Liver (tissue), 9 donors: ENCODE results near the gene TBC1D16. TPM values are rescaled to one million over a fixed set of nuclear protein-coding genes. Genes with fewer than 3 reads are reported as not detected.

Experiments
- DNase-seq: peaks from one replicate; pipeline ENCODE4 v3.0.0-alpha.2; 2017; ENCODE audit warnings: low spot score
- H3K27ac ChIP-seq, 2 donors: one replicate each; pipeline ENCODE4 v1.7.0; 2013; ENCODE audit warnings: inconsistent platforms in 2 of 2, low read length in 2 of 2, control low read depth in 1 of 2, low read depth in 1 of 2, mild to moderate bottlenecking in 1 of 2
- H3K27me3 ChIP-seq, 4 donors: one replicate each; pipeline versions ENCODE4 v1.6.1 to v1.7.0; 2013; ENCODE audit warnings: low read length in 3 of 4, inconsistent platforms in 1 of 4, mild to moderate bottlenecking in 1 of 4, moderate library complexity in 1 of 4; ENCODE audit not compliant: control insufficient read depth in 4 of 4, insufficient read depth in 4 of 4
- H3K36me3 ChIP-seq, 4 donors: one replicate each; pipeline versions ENCODE4 v1.6.1 to v1.7.0; 2013; ENCODE audit warnings: low read length in 3 of 4, mild to moderate bottlenecking in 3 of 4, low read depth in 1 of 4, moderate library complexity in 1 of 4; ENCODE audit not compliant: control insufficient read depth in 4 of 4, insufficient read depth in 3 of 4
- H3K4me1 ChIP-seq, 4 donors: one replicate each; pipeline versions ENCODE4 v1.6.1 to v1.7.0; 2013; ENCODE audit warnings: low read length in 3 of 4, mild to moderate bottlenecking in 3 of 4, moderate library complexity in 1 of 4; ENCODE audit not compliant: control insufficient read depth in 4 of 4, insufficient read depth in 4 of 4
- H3K4me3 ChIP-seq, 3 donors: one replicate each; pipeline versions ENCODE4 v1.6.1 to v1.7.0; 2013; ENCODE audit warnings: low read length in 3 of 3, control low read depth in 1 of 3, low read depth in 1 of 3, mild to moderate bottlenecking in 1 of 3
- H3K9ac ChIP-seq, 2 donors: one replicate each; pipeline ENCODE4 v1.7.0; 2013; ENCODE audit warnings: low read length in 2 of 2, mild to moderate bottlenecking in 2 of 2, moderate library complexity in 2 of 2, control low read depth in 1 of 2, low read depth in 1 of 2
- H3K9me3 ChIP-seq, 4 donors: one replicate each; pipeline versions ENCODE4 v1.6.1 to v1.7.0; 2013; ENCODE audit warnings: low read length in 3 of 4; ENCODE audit not compliant: control insufficient read depth in 4 of 4
- FOXA2 ChIP-seq: IDR thresholded peaks from 2 replicates; pipeline ENCODE4 v1.6.1; 2016; ENCODE audit warnings: antibody characterized with exemption
- GABPA ChIP-seq, 2 donors: IDR thresholded peaks in 1 of 2; conservative IDR thresholded peaks in 1 of 2; 2 replicates each; pipeline ENCODE4 v1.6.1; 2016; ENCODE audit warnings: antibody characterized with exemption in 2 of 2, mild to moderate bottlenecking in 1 of 2, moderate library complexity in 1 of 2
- HNF4A ChIP-seq, 2 donors: conservative IDR thresholded peaks; 2 replicates each; pipeline ENCODE4 v1.6.1; 2016; ENCODE audit warnings: antibody characterized with exemption in 2 of 2, mild to moderate bottlenecking in 2 of 2
- JUND ChIP-seq, 2 donors: IDR thresholded peaks; 2 replicates each; pipeline ENCODE4 v1.6.1; 2016; ENCODE audit warnings: antibody characterized with exemption in 2 of 2
- NR2F2 ChIP-seq: IDR thresholded peaks from 2 replicates; pipeline ENCODE4 v1.6.1; 2016; ENCODE audit warnings: antibody characterized with exemption
- RXRA ChIP-seq, 2 donors: IDR thresholded peaks; 2 replicates each; pipeline ENCODE4 v1.6.1; 2017 to 2018; ENCODE audit warnings: antibody characterized with exemption in 2 of 2, mild to moderate bottlenecking in 1 of 2
- SP1 ChIP-seq: IDR thresholded peaks from 2 replicates; pipeline ENCODE4 v1.6.1; 2018; ENCODE audit warnings: antibody characterized with exemption, mild to moderate bottlenecking
- YY1 ChIP-seq: IDR thresholded peaks from 2 replicates; pipeline ENCODE4 v1.6.1; 2016; ENCODE audit warnings: antibody characterized with exemption, mild to moderate bottlenecking
- WGBS: extraction: QIAGEN DNeasy Blood & Tissue Kit; methylation state at CpG from one replicate; pipeline ENCODE4 v1.1.7; 2013; 5-methylcytosine and 5-hydroxymethylcytosine counted together
- polyA plus RNA-seq, 2 donors: library from polyadenylated mRNA; stranded (reverse) in 1 of 2; unstranded in 1 of 2; fragments of 200-250 nt in 1 of 2; fragments of >200 nt in 1 of 2; fragmentation: Nextera tagmentation in 1 of 2; extraction: Ambion mirVana in 1 of 2; gene quantifications; one replicate each; pipeline versions ENCODE4 v1.2.1 to v1.2.3, GENCODE V29; 2013 to 2015
- total RNA-seq, 2 donors: library from RNA; depleted of rRNA; stranded (reverse); fragments of >200 nt; gene quantifications; one replicate each; pipeline ENCODE4 v1.2.3, GENCODE V29; 2014
- TF ChIP-seq, protein P1 (sequence below): IDR thresholded peaks from 2 replicates; pipeline ENCODE4 v1.6.1; 2016; ENCODE audit warnings: antibody characterized with exemption
- TF ChIP-seq, protein P2 (sequence below): IDR thresholded peaks from 2 replicates; pipeline ENCODE4 v1.6.1; 2016; ENCODE audit warnings: antibody characterized with exemption, mild to moderate bottlenecking
- TF ChIP-seq, protein P3 (sequence below): IDR thresholded peaks from 2 replicates; pipeline ENCODE4 v1.6.1; 2016; ENCODE audit warnings: antibody characterized with exemption
- TF ChIP-seq, protein P4 (sequence below): fragments of 150-350 bp; IDR thresholded peaks from 2 replicates; pipeline ENCODE4 v1.5.1; 2017; ENCODE audit warnings: improper control_type of control experiment, low read depth, low read length; ENCODE audit not compliant: missing input control
- donor health status: healthy.
- donor health status: healthy.
- donor health status: healthy.
- donor health status: healthy.
- donor health status: healthy.

TBC1D16 gene
- total and polyA plus RNA-seq, 4 donors = 3.4 to 29.5 (median 4.7) TPM

DNA sequence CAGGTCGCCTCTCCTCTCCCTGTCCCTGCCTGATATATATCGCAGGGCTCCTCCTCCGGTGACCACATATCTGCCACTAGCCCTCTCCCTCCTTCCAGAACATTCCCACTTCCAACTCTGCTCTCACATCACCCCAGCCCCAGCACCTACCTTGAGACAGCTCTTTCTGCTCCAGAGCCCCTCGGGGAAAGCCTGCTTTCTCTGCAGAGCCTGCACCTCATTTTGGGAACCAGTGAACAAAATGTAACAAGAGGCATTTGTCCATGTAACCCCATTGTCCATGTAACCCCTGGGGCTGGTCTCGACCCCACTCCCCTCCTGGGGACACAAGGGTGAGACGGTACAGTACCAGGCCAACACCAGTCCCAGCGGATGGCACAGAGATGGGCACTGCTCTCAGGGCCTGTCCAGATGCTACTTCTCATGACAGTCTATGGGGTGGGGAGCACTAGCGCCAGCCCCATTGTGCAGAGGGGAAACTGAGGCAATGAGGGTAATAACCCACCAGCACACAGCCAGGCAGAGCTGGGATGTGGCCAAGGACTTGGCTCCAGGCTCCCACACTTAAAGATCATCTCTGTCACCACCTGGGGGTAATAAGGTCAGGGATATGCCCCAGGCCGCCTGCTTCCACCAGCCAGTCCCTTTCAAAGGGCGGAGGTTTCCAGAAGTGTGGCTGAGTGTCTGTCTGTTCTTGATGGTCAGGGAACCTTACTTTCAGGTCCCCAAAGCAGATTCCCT lies 42.9 kb downstream of the TBC1D16 start:
- Histone ChIP-seq H3K4me1 (peaks cover 32 to 60% (median 51%) of the 10 kb centered on the region in 4 donors), H3K27ac (peak overlapping the region; percentile 14 to 55), H3K9ac (peak overlapping the region in 1 of 2 donors; percentile 71), H3K36me3 (no peaks in the 10 kb centered on the region), H3K4me3 (peak overlapping the region in 1 of 3 donors; percentile 37), H3K27me3 (no peaks in the 10 kb centered on the region), H3K9me3 (no peaks in the 10 kb centered on the region)
- DNase-seq = no peak
- TF ChIP-seq, protein P1, sequence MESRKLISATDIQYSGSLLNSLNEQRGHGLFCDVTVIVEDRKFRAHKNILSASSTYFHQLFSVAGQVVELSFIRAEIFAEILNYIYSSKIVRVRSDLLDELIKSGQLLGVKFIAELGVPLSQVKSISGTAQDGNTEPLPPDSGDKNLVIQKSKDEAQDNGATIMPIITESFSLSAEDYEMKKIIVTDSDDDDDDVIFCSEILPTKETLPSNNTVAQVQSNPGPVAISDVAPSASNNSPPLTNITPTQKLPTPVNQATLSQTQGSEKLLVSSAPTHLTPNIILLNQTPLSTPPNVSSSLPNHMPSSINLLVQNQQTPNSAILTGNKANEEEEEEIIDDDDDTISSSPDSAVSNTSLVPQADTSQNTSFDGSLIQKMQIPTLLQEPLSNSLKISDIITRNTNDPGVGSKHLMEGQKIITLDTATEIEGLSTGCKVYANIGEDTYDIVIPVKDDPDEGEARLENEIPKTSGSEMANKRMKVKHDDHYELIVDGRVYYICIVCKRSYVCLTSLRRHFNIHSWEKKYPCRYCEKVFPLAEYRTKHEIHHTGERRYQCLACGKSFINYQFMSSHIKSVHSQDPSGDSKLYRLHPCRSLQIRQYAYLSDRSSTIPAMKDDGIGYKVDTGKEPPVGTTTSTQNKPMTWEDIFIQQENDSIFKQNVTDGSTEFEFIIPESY = no peak
- TF ChIP-seq SP1 (no peak), JUND (IDR thresholded peaks at IDR 0.05) (no peak), NR2F2 (no peak), YY1 (no peak), FOXA2 (no peak), GABPA (IDR thresholded peaks at IDR 0.05 in 1 of 2, conservative IDR thresholded peaks at IDR 0.05 in 1 of 2) (no peak)
- TF ChIP-seq, protein P2, sequence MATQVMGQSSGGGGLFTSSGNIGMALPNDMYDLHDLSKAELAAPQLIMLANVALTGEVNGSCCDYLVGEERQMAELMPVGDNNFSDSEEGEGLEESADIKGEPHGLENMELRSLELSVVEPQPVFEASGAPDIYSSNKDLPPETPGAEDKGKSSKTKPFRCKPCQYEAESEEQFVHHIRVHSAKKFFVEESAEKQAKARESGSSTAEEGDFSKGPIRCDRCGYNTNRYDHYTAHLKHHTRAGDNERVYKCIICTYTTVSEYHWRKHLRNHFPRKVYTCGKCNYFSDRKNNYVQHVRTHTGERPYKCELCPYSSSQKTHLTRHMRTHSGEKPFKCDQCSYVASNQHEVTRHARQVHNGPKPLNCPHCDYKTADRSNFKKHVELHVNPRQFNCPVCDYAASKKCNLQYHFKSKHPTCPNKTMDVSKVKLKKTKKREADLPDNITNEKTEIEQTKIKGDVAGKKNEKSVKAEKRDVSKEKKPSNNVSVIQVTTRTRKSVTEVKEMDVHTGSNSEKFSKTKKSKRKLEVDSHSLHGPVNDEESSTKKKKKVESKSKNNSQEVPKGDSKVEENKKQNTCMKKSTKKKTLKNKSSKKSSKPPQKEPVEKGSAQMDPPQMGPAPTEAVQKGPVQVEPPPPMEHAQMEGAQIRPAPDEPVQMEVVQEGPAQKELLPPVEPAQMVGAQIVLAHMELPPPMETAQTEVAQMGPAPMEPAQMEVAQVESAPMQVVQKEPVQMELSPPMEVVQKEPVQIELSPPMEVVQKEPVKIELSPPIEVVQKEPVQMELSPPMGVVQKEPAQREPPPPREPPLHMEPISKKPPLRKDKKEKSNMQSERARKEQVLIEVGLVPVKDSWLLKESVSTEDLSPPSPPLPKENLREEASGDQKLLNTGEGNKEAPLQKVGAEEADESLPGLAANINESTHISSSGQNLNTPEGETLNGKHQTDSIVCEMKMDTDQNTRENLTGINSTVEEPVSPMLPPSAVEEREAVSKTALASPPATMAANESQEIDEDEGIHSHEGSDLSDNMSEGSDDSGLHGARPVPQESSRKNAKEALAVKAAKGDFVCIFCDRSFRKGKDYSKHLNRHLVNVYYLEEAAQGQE = no peak
- TF ChIP-seq, protein P3, sequence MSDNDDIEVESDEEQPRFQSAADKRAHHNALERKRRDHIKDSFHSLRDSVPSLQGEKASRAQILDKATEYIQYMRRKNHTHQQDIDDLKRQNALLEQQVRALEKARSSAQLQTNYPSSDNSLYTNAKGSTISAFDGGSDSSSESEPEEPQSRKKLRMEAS = no peak
- TF ChIP-seq, protein P4, sequence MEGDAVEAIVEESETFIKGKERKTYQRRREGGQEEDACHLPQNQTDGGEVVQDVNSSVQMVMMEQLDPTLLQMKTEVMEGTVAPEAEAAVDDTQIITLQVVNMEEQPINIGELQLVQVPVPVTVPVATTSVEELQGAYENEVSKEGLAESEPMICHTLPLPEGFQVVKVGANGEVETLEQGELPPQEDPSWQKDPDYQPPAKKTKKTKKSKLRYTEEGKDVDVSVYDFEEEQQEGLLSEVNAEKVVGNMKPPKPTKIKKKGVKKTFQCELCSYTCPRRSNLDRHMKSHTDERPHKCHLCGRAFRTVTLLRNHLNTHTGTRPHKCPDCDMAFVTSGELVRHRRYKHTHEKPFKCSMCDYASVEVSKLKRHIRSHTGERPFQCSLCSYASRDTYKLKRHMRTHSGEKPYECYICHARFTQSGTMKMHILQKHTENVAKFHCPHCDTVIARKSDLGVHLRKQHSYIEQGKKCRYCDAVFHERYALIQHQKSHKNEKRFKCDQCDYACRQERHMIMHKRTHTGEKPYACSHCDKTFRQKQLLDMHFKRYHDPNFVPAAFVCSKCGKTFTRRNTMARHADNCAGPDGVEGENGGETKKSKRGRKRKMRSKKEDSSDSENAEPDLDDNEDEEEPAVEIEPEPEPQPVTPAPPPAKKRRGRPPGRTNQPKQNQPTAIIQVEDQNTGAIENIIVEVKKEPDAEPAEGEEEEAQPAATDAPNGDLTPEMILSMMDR = no peak
- 61% methylated on average over 10 of the region's 10 CpGs for WGBS

DNA sequence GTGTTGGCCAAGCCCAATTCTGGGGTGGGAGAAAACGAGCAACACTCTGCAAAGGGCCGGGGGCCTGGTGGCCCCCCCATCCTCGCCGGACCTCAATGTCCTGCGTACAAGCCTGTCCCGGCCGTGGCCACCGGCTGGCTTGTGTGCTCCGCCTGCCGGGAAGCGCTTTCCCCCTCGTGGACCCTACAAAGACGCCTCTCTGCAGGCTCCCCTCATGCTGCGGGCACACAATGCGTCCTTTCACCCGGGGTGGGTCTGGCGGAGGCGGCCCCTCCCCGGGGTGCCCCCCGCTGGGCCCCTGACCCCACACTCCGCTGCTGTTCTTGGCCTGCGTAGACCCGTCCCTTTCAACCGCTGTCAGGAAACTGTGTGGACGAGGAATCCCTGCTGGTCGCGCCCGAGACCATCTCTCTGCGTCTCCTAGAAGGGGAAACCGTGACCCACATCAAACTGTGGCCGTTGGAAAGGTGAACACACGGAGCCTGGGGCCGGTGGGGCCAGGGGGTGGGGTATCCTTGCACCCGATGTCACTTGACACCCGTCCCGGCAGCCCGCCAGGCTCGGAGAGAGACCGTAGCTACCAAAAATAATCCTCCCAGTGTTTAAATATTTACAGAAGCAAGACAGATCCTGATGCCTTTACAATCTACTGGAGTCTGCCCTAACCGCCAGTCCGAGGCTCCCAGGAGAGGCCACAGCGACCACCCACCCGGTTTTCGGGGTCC lies 43.6 kb downstream of the TBC1D16 start:
- WGBS = 7% methylated on average over 44 of the region's 44 CpGs
- Histone ChIP-seq H3K9ac (peak overlapping the region in 1 of 2 donors; percentile 71), H3K4me3 (peak overlapping the region in 2 of 3 donors; percentile 29 to 37), H3K36me3 (no peaks in the 10 kb centered on the region), H3K9me3 (no peaks in the 10 kb centered on the region), H3K27ac (peak overlapping the region in 1 of 2 donors; percentile 14), H3K4me1 (peaks cover 38 to 68% (median 56%) of the 10 kb centered on the region in 4 donors), H3K27me3 (no peaks in the 10 kb centered on the region)
- DNase-seq = peak; percentile 58
- TF ChIP-seq HNF4A (conservative IDR thresholded peaks at IDR 0.05) = peak in 1 of 2 donors; percentile 20
- TF ChIP-seq, protein P2 = peak; percentile 32
- TF ChIP-seq SP1 = peak; percentile 41
- TF ChIP-seq, protein P3 = no peak
- peak; percentile 31 to 47 for TF ChIP-seq RXRA (IDR thresholded peaks at IDR 0.05)
